Left ventricle myocardium inferior (tissue), 1 donor: ENCODE results near the gene NUP50. TPM values are rescaled to one million over a fixed set of nuclear protein-coding genes. Genes with fewer than 3 reads are reported as not detected.

Experiments used
- DNase-seq: peaks from one replicate; pipeline ENCODE4 v3.0.0-alpha.2; 2020
- H3K27ac ChIP-seq: fragments of 200-600 bp; replicated peaks from 2 replicates; pipeline ENCODE4 v1.8.0; 2021
- H3K27me3 ChIP-seq: fragments of 200-600 bp; 2 replicates; pipeline ENCODE4 v1.8.0; 2021; ENCODE audit warnings: low read depth
- H3K36me3 ChIP-seq: fragments of 200-600 bp; 2 replicates; pipeline ENCODE4 v1.8.0; 2021
- H3K4me1 ChIP-seq: fragments of 200-600 bp; 2 replicates; pipeline ENCODE4 v1.8.0; 2021
- H3K4me3 ChIP-seq: fragments of 200-600 bp; 2 replicates; pipeline ENCODE4 v1.8.0; 2021; ENCODE audit warnings: mild to moderate bottlenecking, moderate library complexity
- H3K9me3 ChIP-seq: fragments of 200-600 bp; replicated peaks from 2 replicates; pipeline ENCODE4 v1.8.0; 2021
- intact Hi-C: fragments of 100-400 bp; cut with micrococcal nuclease; formaldehyde crosslinking; loops from one replicate; pipeline ENCODE4 v1.11.0; 2022
- total RNA-seq: library from RNA; stranded (reverse); fragmentation: NEBNext Ultra II Directional; extraction: Animal tissue kit (Norgen Biotek cat#: 25700); gene quantifications from one replicate; pipeline ENCODE4 v1.2.1, GENCODE V29; 2021
- TF ChIP-seq, protein P1 (sequence below): fragments of 200-600 bp; IDR thresholded peaks from 2 replicates; pipeline ENCODE4 v1.8.0; 2021; ENCODE audit warnings: antibody characterized with exemption, mild to moderate bottlenecking, borderline replicate concordance
- donor health status: DM: no; HTN: yes; CAD: no; lungs with severe emphysema.

Gene NUP50
- total RNA-seq, 1 donor from 2014 or later: 12.9 TPM

DNA sequence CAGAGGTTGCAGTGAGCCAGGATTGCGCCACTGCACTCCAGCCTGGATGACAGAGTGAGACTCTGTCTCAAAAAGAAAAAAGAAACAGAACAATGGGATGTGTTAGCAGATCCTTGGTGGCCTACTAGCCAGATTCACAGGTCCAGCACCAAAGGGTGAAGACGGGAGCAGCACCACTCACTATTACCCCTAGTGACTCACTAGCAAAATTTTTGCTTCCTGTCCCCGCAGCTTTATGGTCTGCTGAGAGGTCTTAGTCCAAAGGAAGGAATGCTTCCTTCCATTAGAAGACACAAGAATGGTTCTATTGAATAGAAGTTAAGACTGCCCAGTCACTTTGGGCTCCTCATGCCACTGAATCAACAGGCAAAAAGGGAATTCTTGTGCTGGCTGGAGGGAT is 35.9 kb upstream of the NUP50 start:
- peaks cover 60% of the 10 kb centered on the region for H3K27me3 ChIP-seq
- no peaks in the 10 kb centered on the region for H3K4me1 ChIP-seq
- intact Hi-C loops: no loop called here
- TF ChIP-seq, protein P1, sequence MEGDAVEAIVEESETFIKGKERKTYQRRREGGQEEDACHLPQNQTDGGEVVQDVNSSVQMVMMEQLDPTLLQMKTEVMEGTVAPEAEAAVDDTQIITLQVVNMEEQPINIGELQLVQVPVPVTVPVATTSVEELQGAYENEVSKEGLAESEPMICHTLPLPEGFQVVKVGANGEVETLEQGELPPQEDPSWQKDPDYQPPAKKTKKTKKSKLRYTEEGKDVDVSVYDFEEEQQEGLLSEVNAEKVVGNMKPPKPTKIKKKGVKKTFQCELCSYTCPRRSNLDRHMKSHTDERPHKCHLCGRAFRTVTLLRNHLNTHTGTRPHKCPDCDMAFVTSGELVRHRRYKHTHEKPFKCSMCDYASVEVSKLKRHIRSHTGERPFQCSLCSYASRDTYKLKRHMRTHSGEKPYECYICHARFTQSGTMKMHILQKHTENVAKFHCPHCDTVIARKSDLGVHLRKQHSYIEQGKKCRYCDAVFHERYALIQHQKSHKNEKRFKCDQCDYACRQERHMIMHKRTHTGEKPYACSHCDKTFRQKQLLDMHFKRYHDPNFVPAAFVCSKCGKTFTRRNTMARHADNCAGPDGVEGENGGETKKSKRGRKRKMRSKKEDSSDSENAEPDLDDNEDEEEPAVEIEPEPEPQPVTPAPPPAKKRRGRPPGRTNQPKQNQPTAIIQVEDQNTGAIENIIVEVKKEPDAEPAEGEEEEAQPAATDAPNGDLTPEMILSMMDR: no peak
- DNase-seq: no peak
- H3K4me3 ChIP-seq: no peak overlapping the region
- no peak overlapping the region for H3K27ac ChIP-seq
- peaks cover 6% of the 10 kb centered on the region for H3K36me3 ChIP-seq
- H3K9me3 ChIP-seq: no peaks in the 10 kb centered on the region

DNA sequence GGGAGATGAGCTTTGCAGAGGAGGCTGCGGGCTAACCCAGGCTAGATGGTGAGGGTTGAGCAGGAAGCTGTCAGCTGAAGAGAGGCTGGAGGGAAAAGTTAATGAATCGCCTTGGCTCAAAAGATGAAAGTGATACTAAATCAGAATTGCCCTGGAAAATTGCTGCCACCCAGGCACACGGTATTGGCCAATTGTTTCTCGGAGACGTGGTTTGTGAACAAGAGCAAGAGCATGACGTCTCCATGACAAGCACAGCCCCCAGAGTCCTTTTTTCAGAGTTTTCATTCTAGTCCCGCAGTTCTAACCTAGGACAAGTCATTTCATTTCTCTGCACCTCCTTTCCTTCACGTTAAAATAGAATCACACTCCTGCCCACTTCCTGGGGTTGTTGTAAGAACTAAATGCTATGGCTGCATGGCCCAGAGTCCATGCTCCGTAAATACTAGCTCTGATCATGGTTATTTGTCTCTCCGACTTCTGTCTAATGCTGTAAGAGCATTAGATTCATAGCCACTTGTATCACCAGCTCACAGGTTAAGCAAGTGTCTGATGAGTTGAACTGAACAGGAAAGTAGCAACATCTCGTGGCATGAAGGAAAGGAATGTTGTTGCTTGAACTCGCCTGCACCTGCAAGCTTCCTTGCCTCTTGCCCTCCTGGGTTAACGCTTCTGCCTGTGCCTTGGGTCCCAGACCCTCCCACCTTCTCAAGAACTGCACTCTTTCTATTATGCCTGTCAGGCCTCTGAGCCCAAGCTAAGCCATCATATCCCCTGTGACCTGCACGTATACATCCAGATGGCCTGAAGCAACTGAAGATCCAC is 33.8 kb upstream of the NUP50 start:
- Histone ChIP-seq H3K27ac (no peak overlapping the region), H3K9me3 (peaks cover 11% of the 10 kb centered on the region), H3K27me3 (peaks cover 40% of the 10 kb centered on the region), H3K4me3 (no peak overlapping the region), H3K36me3 (peaks cover 27% of the 10 kb centered on the region), H3K4me1 (no peaks in the 10 kb centered on the region)
- intact Hi-C loops: no loop called here
- no peak for DNase-seq
- TF ChIP-seq, protein P1: no peak

DNA sequence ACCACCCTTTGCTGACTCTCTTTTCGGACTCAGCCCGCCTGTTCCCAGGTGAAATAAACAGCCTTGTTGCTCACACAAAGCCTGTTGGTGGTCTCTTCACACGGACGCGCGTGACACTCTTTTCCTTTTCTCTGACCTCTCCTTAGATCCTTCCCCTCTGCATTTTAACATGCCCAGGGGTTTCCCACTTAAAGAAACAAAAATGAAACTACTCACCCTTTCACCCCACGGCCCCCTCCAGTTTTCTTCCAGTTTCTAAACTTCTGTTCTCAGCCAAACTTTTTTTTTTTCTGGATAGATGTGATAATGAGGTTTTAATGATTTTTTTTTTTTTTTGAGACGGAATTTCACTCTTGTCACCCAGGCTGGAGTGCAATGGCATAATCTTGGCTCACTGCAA is 32.8 kb upstream of the NUP50 start:
- peaks cover 36% of the 10 kb centered on the region for H3K36me3 ChIP-seq
- H3K9me3 ChIP-seq: peaks cover 12% of the 10 kb centered on the region
- DNase-seq: no peak
- no peak overlapping the region for H3K4me3 ChIP-seq
- no peak overlapping the region for H3K27ac ChIP-seq
- H3K4me1 ChIP-seq: no peaks in the 10 kb centered on the region
- intact Hi-C loops: no loop called here
- peaks cover 30% of the 10 kb centered on the region for H3K27me3 ChIP-seq
- TF ChIP-seq, protein P1: no peak

DNA sequence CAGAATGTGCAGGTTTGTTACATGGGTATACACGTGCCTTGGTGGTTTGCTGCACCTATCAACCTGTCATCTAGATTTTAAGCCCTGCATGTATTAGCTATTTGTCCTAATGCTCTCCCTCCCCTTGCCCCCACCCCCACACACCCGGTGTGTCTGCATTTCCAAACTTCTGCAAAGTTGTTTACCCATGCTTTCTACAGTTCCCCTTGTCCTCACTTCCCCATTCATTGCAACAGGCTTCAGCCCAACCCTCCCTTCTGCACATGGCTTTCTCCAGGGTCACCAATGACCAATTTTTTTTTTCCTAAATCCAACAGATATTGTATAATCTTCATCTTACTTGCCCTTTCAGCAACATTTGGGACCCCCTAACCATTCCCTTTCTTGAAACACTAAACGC is 32.0 kb upstream of the NUP50 start:
- H3K36me3 ChIP-seq: peaks cover 37% of the 10 kb centered on the region
- peaks cover 12% of the 10 kb centered on the region for H3K9me3 ChIP-seq
- intact Hi-C loops: no loop called here
- H3K4me3 ChIP-seq: no peak overlapping the region
- peaks cover 21% of the 10 kb centered on the region for H3K27me3 ChIP-seq
- peak; percentile 38 for DNase-seq
- TF ChIP-seq, protein P1: no peak
- H3K4me1 ChIP-seq: no peaks in the 10 kb centered on the region
- no peak overlapping the region for H3K27ac ChIP-seq

DNA sequence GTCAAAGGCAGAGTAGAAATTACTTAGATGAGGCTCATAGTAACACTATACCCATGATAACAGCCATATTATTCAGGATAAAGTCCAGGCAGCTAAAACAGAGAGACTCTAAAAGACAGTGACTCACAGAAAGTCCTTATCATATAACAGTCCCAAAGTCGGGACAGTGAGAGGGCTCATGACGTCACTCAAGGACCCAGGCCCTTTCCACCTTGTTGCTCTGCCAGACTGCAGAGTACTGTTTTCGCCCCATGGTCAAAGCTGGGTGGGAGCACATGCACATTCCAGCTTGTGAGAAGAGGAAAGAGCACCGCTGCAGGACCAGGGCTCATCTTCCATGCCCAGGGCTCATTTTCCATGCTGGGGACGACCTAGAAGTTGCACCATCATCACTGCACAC is 29.4 kb upstream of the NUP50 start:
- H3K27ac ChIP-seq: no peak overlapping the region
- no peak overlapping the region for H3K4me3 ChIP-seq
- no peaks in the 10 kb centered on the region for H3K4me1 ChIP-seq
- TF ChIP-seq, protein P1: no peak
- H3K36me3 ChIP-seq: peaks cover 37% of the 10 kb centered on the region
- H3K27me3 ChIP-seq: no peaks in the 10 kb centered on the region
- DNase-seq: no peak
- intact Hi-C loops: no loop called here
- peaks cover 12% of the 10 kb centered on the region for H3K9me3 ChIP-seq
